Measurements from ENCODE around the gene FIG4. TPM values are rescaled to one million over a fixed set of nuclear protein-coding genes. Genes with fewer than 3 reads are reported as not detected.
"Not testable (repeated sequence)": the region's sequence is repeated elsewhere in the genome, so short reads cannot be mapped to it uniquely, and the experiment has no call there.

Gene FIG4
- total RNA-seq, 1 donor from 2014 or later: 13.5 TPM

DNA sequence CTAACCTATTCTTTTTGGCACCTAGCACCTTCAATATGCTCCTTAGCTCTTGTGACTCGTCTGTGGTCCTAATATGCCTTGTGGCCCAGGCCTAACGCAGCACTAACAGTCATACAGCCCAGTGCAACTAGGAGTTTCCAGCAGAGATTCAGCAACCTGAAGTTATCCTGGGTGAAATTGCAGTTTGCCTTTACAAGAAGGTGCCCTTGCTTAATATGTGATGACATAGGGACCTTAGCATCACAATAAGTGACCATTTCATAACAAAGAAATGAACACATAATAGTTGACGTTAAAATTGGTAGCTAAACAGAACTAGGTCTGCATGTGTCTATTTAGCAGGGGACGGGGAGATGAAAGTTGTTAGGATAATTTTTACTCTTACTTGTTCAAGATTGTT lies 10.1 kb downstream of the FIG4 start:
- no peaks in the 10 kb centered on the region for H3K27me3 Mint-ChIP-seq (ENCODE audit: unreplicated experiment)
- no peaks in the 10 kb centered on the region for H3K9me3 Mint-ChIP-seq (ENCODE audit: unreplicated experiment)
- no peak overlapping the region for H3K27ac Mint-ChIP-seq (ENCODE audit: unreplicated experiment)
- TF ChIP-seq, protein P1, sequence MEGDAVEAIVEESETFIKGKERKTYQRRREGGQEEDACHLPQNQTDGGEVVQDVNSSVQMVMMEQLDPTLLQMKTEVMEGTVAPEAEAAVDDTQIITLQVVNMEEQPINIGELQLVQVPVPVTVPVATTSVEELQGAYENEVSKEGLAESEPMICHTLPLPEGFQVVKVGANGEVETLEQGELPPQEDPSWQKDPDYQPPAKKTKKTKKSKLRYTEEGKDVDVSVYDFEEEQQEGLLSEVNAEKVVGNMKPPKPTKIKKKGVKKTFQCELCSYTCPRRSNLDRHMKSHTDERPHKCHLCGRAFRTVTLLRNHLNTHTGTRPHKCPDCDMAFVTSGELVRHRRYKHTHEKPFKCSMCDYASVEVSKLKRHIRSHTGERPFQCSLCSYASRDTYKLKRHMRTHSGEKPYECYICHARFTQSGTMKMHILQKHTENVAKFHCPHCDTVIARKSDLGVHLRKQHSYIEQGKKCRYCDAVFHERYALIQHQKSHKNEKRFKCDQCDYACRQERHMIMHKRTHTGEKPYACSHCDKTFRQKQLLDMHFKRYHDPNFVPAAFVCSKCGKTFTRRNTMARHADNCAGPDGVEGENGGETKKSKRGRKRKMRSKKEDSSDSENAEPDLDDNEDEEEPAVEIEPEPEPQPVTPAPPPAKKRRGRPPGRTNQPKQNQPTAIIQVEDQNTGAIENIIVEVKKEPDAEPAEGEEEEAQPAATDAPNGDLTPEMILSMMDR (IDR thresholded peaks at IDR 0.05): no peak
- no peaks in the 10 kb centered on the region for H3K36me3 Mint-ChIP-seq (ENCODE audit: unreplicated experiment)
- DNase-seq (ENCODE audit: extremely low spot score, unreplicated experiment): no peak
- H3K4me3 Mint-ChIP-seq (ENCODE audit: unreplicated experiment): no peak overlapping the region
- H3K4me1 Mint-ChIP-seq (ENCODE audit: unreplicated experiment): no peaks in the 10 kb centered on the region

DNA sequence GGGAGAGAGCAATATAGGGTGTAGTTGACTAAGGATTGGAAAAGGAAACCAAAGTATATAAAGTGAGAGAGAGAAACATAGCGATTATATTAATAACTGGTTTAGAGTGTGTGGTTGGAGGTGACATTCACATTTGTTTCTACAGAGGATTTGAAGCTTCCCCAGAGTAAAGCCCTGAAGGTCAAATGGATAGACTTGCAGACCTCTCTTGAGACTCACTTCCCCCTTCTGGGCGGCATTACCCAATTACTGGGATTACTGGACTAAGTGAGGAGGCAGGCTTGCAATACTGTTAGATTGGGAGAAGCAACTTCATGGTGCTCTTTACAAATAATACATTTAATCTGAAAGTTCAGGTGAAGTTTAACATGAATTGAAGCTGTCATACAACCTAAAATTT lies 10.7 kb downstream of the FIG4 start:
- Mint-ChIP-seq H3K9me3 (ENCODE audit: unreplicated experiment) (no peaks in the 10 kb centered on the region), H3K27ac (ENCODE audit: unreplicated experiment) (no peak overlapping the region), H3K4me3 (ENCODE audit: unreplicated experiment) (no peak overlapping the region), H3K4me1 (ENCODE audit: unreplicated experiment) (no peaks in the 10 kb centered on the region), H3K36me3 (ENCODE audit: unreplicated experiment) (no peaks in the 10 kb centered on the region), H3K27me3 (ENCODE audit: unreplicated experiment) (no peaks in the 10 kb centered on the region)
- DNase-seq (ENCODE audit: extremely low spot score, unreplicated experiment): no peak
- TF ChIP-seq, protein P1 (IDR thresholded peaks at IDR 0.05): no peak

DNA sequence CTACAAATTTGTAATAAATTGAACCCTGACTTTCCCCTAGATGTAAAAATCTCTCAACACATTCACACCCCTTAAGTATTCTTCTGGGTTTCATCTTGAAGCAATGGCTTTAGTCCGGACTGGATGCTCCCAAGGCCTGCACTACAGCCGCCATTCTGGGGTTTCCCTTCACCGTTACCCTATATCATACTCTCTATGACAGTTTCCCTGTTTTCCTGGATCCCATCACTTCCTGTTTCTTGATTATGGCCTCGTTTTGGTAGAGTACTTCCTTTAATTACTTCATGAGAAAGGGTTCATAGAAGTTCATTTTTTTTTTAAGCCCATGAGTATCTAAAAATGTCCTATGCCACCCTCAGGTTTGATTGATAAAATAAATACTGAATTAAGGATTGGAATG lies 11.7 kb downstream of the FIG4 start:
- no peaks in the 10 kb centered on the region for H3K27me3 Mint-ChIP-seq (ENCODE audit: unreplicated experiment)
- H3K4me1 Mint-ChIP-seq (ENCODE audit: unreplicated experiment): no peaks in the 10 kb centered on the region
- no peak overlapping the region for H3K27ac Mint-ChIP-seq (ENCODE audit: unreplicated experiment)
- DNase-seq (ENCODE audit: extremely low spot score, unreplicated experiment): no peak
- no peak overlapping the region for H3K4me3 Mint-ChIP-seq (ENCODE audit: unreplicated experiment)
- TF ChIP-seq, protein P1 (IDR thresholded peaks at IDR 0.05): no peak
- H3K9me3 Mint-ChIP-seq (ENCODE audit: unreplicated experiment): no peaks in the 10 kb centered on the region
- H3K36me3 Mint-ChIP-seq (ENCODE audit: unreplicated experiment): no peaks in the 10 kb centered on the region

DNA sequence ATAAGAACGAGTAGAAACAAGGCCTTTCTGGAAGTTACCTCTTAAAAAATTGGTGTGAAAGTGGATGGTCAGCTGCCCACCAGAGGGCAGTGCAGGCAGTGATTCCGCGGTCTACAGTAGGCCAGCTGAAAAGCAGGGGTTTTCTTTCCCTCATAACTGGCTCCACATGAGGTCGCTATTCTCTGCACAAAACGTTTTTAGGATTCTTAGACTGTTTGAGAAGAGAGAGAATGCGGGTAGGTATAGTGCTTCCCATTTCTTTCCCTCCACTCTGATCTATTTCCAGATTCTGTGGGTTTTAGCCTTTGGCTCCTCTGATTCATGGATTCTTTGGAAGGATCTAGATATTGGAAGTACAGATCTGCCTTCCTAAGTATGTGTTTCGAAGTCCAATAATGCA lies 14.2 kb downstream of the FIG4 start:
- no peaks in the 10 kb centered on the region for H3K27me3 Mint-ChIP-seq (ENCODE audit: unreplicated experiment)

DNA sequence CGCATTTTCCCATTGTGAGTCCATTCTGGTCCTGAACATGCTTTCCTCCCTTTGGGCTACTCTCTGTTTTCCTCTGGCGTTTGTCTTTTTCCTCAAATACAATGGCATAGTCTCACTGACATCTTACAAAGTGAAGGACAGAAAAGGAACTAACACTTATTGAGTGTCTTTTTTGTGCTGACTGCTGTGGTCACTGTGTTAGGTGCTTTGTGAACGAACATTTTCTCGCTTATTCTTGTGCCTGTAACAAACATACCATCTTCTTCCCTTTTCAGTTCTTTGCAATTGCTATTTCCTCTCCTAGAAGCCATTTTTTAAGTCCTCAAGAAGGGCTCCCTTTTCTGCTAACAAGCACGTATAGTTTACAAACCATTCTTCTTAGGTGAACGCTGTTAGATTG lies 15.4 kb downstream of the FIG4 start:
- H3K4me1 Mint-ChIP-seq (ENCODE audit: unreplicated experiment): no peaks in the 10 kb centered on the region
- H3K27ac Mint-ChIP-seq (ENCODE audit: unreplicated experiment): no peak overlapping the region
- peaks cover 7% of the 10 kb centered on the region for H3K36me3 Mint-ChIP-seq (ENCODE audit: unreplicated experiment)
- no peak for DNase-seq (ENCODE audit: extremely low spot score, unreplicated experiment)
- H3K27me3 Mint-ChIP-seq (ENCODE audit: unreplicated experiment): no peaks in the 10 kb centered on the region
- TF ChIP-seq, protein P1 (IDR thresholded peaks at IDR 0.05): no peak
- no peak overlapping the region for H3K4me3 Mint-ChIP-seq (ENCODE audit: unreplicated experiment)
- H3K9me3 Mint-ChIP-seq (ENCODE audit: unreplicated experiment): peaks cover 22% of the 10 kb centered on the region

More for the DNA sequence above, 14.2 kb downstream of the FIG4 start:
- H3K4me1 Mint-ChIP-seq (ENCODE audit: unreplicated experiment): no peaks in the 10 kb centered on the region
- TF ChIP-seq, protein P1 (IDR thresholded peaks at IDR 0.05): peak; percentile 99
- peaks cover 7% of the 10 kb centered on the region for H3K36me3 Mint-ChIP-seq (ENCODE audit: unreplicated experiment)
- H3K9me3 Mint-ChIP-seq (ENCODE audit: unreplicated experiment): peaks cover 15% of the 10 kb centered on the region
- no peak overlapping the region for H3K4me3 Mint-ChIP-seq (ENCODE audit: unreplicated experiment)
- DNase-seq (ENCODE audit: extremely low spot score, unreplicated experiment): peak; percentile 90
- H3K27ac Mint-ChIP-seq (ENCODE audit: unreplicated experiment): no peak overlapping the region

DNA sequence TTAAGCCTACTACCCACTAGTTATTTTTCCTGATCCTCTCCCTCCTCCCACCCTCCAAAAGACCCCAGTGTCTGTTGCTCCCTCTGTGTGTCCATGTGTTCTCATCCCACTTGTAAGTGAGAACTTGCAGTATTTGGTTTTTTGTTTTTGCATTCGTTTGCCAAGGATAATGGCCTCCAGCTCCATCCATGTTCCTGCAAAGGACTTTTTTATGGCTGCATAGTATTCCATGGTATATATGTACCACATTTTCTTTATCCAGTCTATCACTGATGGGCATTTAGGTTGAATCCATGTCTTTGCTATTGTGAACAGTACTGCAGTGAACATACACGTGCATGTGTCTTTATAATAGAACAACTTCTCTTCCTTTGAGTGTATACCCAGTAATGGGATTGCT lies 17.0 kb downstream of the FIG4 start:
- not testable (repeated sequence) for H3K36me3 Mint-ChIP-seq (ENCODE audit: unreplicated experiment); H3K27ac Mint-ChIP-seq (ENCODE audit: unreplicated experiment); DNase-seq (ENCODE audit: extremely low spot score, unreplicated experiment); H3K4me1 Mint-ChIP-seq (ENCODE audit: unreplicated experiment); H3K27me3 Mint-ChIP-seq (ENCODE audit: unreplicated experiment); H3K4me3 Mint-ChIP-seq (ENCODE audit: unreplicated experiment)
- H3K9me3 Mint-ChIP-seq (ENCODE audit: unreplicated experiment): peaks cover 22% of the 10 kb centered on the region
